Activated T-helper 9 cell treated with anti-CD3 and anti-CD28 coated beads, Interleukin-2, amount 50 U/mL, for 16 hours (primary cell): ENCODE results near the gene RTL9.
"Not testable (repeated sequence)": the region's sequence is repeated elsewhere in the genome, so short reads cannot be mapped to it uniquely, and the experiment has no call there.

Experiments used
- DNase-seq: peaks from one replicate; pipeline ENCODE4 v3.0.0-alpha.2; 2020; ENCODE audit warnings: low read depth

The RTL9 gene

GRCh38 chrX:110358548-110358947, at the start of gene RTL9:
TSS of gene RTL9 (plus strand) at chrX:110358848. CDS start at chrX:110450618, 91,770 bp downstream.
- no peak for DNase-seq

- DNase-seq = no peak
These were observed 48.5 kb upstream of the RTL9 start for GRCh38 chrX:110310000-110310790.

GRCh38 chrX:110310896-110311295, 47.8 kb upstream of the RTL9 start:
- peak; percentile 12 for DNase-seq

- no peak for DNase-seq
These were observed 47.0 kb upstream of the RTL9 start for GRCh38 chrX:110311437-110312230.

- no peak for DNase-seq
These were observed 43.1 kb upstream of the RTL9 start for GRCh38 chrX:110315551-110315950.

GRCh38 chrX:110316351-110317060, 42.1 kb upstream of the RTL9 start:
- DNase-seq = no peak

GRCh38 chrX:110317061-110317819, 41.4 kb upstream of the RTL9 start:
- peak; percentile 11 for DNase-seq

- peak; percentile 70 for DNase-seq
These were observed 40.6 kb upstream of the RTL9 start, which contains the start of gene AMMECR1 for GRCh38 chrX:110317820-110318663. TSS of gene AMMECR1 (minus strand) at chrX:110318085. CDS start at chrX:110318071, 14 bp downstream.

GRCh38 chrX:110318664-110318968, 40.0 kb upstream of the RTL9 start:
- DNase-seq = no peak

GRCh38 chrX:110320381-110320987, 38.2 kb upstream of the RTL9 start:
- DNase-seq = no peak

GRCh38 chrX:110321081-110321480, 37.6 kb upstream of the RTL9 start:
- no peak for DNase-seq

GRCh38 chrX:110321670-110322069, 37.0 kb upstream of the RTL9 start:
- no peak for DNase-seq

GRCh38 chrX:110322603-110323002, 36.0 kb upstream of the RTL9 start:
- no peak for DNase-seq

- DNase-seq = no peak
These were observed 31.9 kb upstream of the RTL9 start for GRCh38 chrX:110326712-110327111.

- no peak for DNase-seq
These were observed 31.3 kb upstream of the RTL9 start for GRCh38 chrX:110327336-110327735.

GRCh38 chrX:110328613-110329012, 30.0 kb upstream of the RTL9 start:
- not testable (repeated sequence) for DNase-seq

- DNase-seq = no peak
These were observed 27.1 kb upstream of the RTL9 start for GRCh38 chrX:110331444-110332030.

- DNase-seq = not testable (repeated sequence)
These were observed 25.2 kb upstream of the RTL9 start for GRCh38 chrX:110333458-110333857.

GRCh38 chrX:110338935-110339334, 19.7 kb upstream of the RTL9 start:
- no peak for DNase-seq
